SH-SY5Y (cell line): ENCODE data around the gene LDB2.

Experiments used
- GATA2 ChIP-seq: IDR thresholded peaks from 2 replicates; pipeline ENCODE4 v1.6.1; 2011; ENCODE audit warnings: mild to moderate bottlenecking, low read depth, low read length
- GATA3 ChIP-seq: IDR thresholded peaks from 2 replicates; pipeline ENCODE4 v1.6.1; 2011; ENCODE audit warnings: low read depth, mild to moderate bottlenecking, low read length, moderate library complexity

The LDB2 gene

GRCh38 chr4:16727218-16727617, 171.2 kb downstream of the LDB2 start:
- TF ChIP-seq GATA3, result no peak
- no peak for TF ChIP-seq GATA2

DNA sequence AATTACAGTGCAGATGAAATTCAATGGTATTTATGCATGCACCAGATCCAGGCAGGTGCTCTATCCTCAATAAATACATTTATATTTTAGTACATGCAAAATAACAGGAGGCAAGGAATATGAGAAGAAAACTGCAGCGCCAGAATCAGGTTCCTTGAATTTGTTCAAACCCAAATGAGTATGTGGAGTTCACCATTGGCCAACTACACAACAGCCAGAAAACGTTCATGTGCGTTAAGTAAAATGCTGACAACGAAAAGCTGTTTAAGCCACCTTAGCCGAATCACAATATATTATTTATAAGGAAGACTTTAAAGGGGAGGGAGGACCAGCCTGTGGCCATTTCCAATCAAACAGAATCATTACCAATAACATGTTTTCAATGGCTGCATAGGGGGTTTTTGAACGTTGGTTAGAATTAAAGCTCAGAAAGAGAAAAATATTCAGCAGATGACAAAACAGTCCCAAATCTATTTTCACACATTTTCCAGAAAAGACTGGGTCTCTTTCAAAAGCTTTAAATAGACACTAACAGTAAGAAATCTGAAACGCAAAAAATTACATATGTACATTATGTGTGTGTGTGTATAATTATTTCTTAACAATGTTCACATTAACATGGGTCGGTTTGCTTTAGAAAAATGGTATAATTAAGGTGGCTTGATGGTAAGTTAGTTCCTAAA, 171.9 kb downstream of the LDB2 start:
- TF ChIP-seq GATA3 (no peak), GATA2 (no peak)

- no peak for TF ChIP-seq GATA2
- no peak for TF ChIP-seq GATA3
Measured at GRCh38 chr4:16725252-16725651, 173.2 kb downstream of the LDB2 start.

DNA sequence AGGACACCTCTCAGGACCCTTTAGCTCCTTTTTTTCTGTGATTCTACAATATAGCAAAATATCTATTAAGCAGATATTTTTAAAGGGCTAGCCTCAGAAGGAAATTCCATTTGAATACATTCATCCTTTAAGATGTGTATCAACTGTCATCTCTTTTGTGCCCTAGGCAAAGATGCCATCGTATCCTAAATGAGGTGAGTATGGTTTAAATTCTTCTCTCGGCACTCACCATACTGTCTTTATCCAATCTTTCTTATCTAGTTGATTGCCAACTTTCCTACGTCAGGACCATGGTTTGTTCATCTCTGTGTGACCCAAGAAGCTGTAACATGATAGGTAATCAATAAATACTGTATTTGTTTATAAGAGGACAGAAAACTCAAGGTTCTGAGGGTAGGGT, 176.0 kb downstream of the LDB2 start:
- TF ChIP-seq GATA2 (no peak), GATA3 (no peak)

DNA sequence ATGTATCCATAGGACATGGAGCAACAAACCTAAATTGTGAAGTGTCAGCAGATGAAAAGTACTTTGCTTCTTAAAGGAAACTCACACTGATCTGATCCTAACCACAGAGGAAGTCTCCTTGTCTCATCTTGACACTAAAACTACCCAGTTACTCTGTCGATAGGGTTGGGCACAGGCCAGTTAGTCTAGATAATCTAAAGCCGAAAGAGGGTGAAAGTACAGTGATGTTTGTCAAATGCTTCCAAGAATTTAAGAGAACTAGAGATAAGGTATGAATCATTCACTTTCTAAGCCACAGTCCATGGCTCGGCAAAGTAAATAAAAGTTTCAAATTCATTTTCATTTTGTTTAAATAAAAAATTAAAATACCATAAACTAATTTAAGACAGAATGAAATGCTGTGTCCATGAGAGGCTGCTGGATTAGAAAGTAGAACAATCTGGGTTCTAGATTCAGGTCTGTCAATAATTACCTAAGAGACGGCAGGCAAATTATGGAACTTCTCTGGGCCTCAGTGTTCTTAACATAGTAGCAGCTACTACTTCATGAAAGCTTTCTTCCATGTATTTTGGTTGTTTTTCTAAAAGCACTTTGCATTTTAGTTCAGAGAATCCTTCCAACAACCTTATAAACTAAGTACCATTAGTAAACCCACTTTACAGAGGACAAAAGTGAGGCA, 176.7 kb downstream of the LDB2 start:
- TF ChIP-seq GATA2 (no peak), GATA3 (no peak)

GRCh38 chr4:16720761-16721160, 177.7 kb downstream of the LDB2 start:
- TF ChIP-seq GATA3, result no peak
- no peak for TF ChIP-seq GATA2

GRCh38 chr4:16717266-16717970, 181.0 kb downstream of the LDB2 start:
- no peak for TF ChIP-seq GATA2
- no peak for TF ChIP-seq GATA3

- TF ChIP-seq GATA2 (no peak), GATA3 (no peak)
Measured at GRCh38 chr4:16715482-16715881, 183.0 kb downstream of the LDB2 start.

GRCh38 chr4:16714191-16714590, 184.3 kb downstream of the LDB2 start:
- TF ChIP-seq GATA2 (no peak), GATA3 (no peak)

DNA sequence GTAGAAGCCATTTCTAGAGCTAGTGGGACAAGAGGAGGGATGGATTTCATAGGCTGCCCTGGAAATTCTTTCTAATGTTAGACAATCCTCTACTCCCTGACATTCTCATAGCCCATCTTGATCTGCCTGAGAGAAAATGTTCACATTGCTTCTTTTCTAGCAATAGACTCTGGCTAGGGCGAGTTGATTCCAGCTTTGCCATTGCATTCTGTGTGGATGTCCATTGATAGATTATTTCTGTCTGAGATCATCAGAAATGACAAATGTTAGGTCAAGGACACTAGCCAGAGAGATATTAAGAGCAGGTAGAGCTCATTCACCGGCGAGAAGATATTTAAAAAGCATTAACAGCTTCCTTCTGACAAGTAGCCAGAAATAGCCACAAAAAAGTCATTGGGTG, 184.7 kb downstream of the LDB2 start:
- TF ChIP-seq GATA2 (no peak), GATA3 (no peak)

DNA sequence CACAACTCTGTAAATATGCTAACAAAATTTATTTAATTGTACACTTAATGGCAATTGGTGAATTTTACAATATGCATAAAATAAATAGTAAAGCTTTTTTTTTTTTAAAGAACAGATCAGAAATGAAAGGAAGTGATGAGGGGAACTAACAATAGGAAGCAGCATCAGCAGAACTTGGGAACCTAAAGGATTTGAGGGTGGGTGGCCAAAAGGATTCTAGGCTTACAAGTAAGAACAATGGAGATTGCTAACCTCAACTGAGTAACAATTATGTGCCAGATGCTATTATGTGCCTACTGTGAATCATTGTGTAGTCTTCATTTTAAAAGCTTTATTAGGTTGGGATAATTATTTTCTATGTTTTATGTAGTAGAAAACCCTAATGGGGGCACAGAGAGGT, 185.2 kb downstream of the LDB2 start:
- TF ChIP-seq GATA3 (no peak), GATA2 (no peak)

DNA sequence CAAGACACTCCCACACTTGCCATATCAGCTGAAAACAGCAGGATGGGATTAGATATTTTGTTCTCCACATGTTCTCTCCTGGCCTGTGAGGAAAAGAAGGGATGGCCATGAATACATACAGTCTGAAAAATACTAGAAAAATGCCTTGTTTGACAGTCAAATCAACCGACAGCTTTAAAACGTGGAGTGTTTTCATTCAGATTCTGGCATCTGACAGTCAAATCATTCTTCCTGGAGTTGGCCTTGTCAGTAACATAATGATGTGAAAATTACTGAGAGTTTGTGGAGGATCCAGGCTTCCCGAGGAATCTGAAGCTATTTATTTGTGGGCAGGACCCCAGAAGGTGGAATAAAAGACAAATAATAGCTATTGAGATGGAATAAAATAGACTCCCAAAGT, 188.2 kb downstream of the LDB2 start:
- TF ChIP-seq GATA2 (no peak), GATA3 (no peak)

DNA sequence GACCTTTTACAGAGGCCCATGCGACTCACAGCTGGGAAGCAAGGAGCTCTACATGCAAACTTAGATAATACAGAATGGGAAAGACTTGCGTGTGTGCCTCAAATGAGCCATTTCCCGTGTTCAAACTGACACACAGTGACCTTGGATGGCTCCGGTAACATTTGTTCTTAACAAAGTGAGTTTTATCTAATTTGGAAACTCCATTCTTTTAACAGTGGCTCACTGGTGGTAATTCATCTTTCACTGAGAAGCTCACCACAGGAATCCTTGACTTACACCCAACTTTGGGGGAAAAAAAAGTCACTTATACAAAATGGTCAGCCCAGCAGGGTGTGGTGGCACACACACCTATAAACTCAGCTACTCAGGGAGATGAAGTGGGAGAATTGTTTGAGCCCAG, 190.6 kb downstream of the LDB2 start:
- TF ChIP-seq GATA2 (no peak), GATA3 (no peak)

- TF ChIP-seq GATA3 (no peak), GATA2 (no peak)
Measured at GRCh38 chr4:16706251-16706650, 192.2 kb downstream of the LDB2 start.

DNA sequence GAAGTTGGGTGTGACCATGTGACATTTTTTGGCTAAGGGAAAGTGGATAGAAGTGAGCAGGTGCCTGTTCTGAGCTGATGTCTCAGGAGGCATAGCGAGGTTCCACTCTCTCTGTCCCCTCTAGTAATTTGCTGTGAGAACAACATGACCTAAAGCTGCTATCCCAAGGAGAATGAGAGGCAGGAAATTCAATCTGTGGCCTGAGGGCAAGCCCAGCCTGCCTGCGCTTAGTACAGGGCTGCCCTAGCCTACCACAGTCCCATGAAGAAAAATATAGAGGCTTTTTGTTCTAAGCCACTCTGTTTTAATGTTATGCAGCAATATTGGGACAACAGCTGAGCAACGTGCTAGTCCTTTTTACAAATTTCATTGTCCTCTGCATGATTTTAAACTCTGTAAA, 193.1 kb downstream of the LDB2 start:
- TF ChIP-seq GATA2, result no peak
- TF ChIP-seq GATA3, result no peak
